Measurements from ENCODE around the gene FAM20B.
"Not testable (repeated sequence)": the region's sequence is repeated elsewhere in the genome, so short reads cannot be mapped to it uniquely, and the experiment has no call there.

The FAM20B gene, protein sequence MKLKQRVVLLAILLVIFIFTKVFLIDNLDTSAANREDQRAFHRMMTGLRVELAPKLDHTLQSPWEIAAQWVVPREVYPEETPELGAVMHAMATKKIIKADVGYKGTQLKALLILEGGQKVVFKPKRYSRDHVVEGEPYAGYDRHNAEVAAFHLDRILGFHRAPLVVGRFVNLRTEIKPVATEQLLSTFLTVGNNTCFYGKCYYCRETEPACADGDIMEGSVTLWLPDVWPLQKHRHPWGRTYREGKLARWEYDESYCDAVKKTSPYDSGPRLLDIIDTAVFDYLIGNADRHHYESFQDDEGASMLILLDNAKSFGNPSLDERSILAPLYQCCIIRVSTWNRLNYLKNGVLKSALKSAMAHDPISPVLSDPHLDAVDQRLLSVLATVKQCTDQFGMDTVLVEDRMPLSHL

DNA sequence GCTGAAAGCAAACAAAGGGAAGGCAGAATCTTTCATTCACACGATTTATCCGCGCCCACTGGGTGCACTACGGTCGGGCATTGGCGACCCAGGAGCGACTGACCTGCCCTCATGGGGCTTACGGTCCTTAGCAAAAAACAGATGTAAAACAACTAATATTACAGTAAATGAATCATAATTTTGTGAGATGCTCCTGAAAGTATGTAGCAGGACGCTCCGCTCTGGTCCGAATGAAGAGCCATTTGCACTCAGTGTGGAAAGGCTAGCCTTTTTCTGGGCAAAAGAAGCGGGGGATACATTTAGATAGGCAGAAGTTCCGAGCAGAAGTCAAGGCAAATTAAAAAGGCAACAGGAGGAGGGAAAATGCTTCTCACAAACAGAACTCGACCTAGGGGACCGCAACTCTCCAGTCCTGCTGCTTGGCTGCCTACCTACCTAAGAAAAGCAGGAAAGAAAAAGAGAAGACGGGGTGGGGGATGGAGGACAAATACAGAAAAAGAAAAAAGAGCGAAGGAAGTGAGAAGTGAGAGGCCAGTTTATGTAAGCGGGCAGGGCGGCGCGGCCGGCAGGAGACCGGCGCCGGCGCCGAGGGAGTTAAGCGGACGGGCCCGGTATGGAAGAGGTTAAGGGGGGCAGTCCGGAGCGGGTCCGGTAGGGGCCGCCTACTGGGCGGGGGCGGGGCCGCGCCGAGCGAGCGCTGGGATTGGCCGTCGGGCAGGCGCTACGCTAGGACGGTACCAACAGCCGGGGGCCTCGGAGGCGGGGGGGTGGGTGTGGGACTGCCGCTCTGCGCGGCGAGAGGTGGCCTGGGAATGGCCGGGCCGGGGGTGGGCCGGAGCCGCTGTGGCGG lies at the start of gene FAM20B:
TSS of gene FAM20B (plus strand) at position 770 of the 850 bp plus-strand sequence. CDS start 17,954 bp downstream, outside the sequence.
- DNase-seq, result peak; percentile 94

DNA sequence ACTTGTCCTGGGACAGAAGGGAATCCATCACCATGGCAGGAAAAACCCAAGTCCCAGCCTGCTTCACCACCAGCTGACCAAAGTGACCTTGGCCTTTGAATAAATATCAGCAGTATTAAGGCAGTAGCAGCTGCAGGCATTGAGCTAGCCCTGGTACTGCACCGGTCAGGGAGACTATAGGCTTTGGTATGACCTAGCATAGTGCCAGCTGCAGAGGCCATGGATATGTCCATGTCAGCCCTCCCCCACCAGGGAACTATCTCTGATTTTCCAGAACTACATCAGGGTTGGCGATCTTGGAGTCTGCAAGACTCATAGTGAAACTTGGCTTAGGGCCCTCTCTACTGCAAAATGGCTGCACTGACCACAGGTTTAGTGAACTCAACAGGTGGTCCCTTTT lies 49.2 kb upstream of the FAM20B start:
- no peak for DNase-seq

DNA sequence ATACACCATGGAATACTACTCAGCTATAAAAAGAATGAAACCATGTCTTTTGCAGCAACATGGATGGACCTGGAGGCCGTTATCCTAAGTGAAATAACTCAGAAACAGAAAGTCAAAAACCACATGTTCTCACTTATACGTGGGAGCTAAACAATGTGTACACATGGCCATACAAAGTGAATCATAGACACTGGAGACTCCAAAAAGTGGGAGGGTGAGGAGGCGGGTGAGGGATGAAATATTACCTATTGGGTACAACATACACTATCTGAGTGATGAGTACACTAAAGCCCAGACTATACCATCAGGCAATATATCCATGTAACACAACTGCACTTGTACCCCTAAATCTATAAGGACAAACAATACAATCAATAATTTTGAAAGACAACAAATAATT lies 39.5 kb upstream of the FAM20B start:
- DNase-seq, result no peak

DNA sequence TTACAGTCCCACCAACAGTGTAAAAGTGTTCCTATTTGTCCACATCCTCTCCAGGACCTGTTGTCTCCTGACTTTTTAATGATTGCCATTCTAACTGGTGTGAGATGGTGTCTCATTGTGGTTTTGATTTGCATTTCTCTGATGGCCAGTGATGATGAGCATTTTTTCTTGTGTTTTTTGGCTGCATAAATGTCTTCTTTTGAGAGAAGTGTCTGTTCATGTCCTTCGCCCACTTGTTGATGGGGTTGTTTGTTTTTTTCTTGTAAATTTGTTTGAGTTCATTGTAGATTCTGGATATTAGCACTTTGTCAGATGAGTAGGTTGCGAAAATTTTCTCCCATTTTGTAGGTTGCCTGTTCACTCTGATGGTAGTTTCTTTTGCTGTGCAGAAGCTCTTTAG lies 37.5 kb upstream of the FAM20B start:
- DNase-seq, result not testable (repeated sequence)

DNA sequence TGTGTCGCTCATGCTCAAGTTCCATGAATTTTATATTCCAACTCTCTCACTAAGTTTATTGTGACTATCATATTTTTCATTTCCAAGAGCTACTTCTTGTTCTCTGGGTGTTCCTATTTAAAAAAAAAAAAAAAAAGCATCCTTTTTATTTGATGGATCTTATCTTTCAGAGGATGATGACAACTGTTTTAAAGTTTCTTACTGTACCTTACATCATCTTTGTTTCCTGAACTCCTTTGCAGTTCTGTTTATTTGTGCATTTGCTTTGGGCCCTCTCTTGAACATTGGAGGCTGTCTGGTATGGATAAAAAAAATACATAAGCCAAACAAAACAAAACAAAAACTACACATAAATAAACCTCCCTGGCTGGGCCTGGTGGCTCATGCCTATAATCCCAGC lies 32.1 kb upstream of the FAM20B start:
- DNase-seq, result no peak

DNA sequence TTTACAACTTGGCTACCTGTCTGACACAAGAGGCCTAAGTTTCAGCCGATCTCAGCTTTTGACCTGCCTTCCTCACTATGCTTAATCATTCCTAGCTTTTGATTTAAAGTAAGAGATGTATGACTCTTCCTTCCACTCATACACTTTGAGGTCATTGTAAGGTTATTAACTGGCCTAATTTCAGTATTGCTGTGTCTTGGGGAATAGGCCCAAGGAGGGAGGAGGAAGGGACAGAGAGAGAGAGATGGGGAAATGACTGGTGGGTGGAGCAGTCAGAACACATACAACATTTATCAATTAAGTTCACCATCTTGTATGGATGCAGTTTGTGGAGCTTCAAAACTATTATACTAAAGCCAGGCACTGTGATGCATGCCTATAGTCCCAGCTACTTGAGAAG lies 28.3 kb upstream of the FAM20B start:
- no peak for DNase-seq

DNA sequence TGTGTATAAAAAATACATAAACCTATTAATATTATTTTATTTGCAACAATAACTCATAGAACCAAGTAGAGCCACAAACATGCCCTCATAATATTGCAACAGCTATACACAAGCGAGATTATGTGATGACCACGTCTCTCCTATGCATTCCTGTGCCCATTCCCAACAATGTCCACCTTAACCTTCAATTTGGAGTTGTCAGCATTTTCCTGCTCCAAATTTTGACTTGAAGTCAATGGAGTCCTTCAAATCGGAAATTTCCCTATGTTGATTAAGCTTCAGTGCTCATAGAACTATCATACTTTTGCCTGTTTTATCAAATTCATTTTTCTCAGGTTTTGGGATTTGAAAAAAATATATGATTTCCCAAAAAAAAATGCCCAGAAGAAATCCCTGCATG lies 27.4 kb upstream of the FAM20B start:
- DNase-seq, result no peak

DNA sequence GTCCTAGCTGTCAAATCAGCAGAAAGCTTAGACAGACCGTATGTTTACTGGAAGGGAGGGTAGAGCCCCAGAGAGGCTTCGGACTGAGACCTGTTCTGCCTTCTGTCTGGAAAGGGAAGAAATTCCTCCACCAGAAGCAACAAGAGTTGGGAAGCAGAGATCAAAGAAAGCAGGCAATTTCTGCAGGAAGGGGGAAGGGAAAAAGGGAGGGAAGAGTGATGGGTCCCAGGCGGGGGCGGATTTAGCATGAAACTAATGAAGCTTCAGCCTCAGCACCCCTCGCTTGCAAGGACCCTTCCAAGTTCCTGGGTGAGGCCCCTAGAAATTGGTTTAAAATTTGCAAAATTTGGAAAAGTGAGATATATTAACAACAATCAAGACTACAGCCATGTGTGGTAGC lies 26.6 kb upstream of the FAM20B start:
- no peak for DNase-seq

DNA sequence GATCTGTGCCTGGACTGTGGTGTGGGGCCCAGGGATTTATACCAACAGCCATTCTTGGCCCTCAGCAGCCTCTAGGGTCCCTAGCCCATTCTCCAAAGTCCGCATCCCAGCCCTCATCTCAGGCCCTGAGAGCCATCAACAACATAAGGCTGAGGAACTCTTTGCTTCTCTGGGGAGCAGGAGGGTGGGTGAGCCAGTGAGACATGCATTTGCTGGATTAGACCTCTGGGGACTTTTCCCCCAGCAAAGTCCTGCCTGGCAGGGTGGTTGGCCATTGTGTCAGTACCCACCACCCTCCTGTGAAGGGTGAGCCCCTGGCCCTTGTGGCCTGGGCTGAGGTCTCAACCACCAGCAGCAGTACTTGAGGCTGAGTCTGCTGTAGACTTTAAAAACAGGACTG lies 24.2 kb upstream of the FAM20B start:
- no peak for DNase-seq

DNA sequence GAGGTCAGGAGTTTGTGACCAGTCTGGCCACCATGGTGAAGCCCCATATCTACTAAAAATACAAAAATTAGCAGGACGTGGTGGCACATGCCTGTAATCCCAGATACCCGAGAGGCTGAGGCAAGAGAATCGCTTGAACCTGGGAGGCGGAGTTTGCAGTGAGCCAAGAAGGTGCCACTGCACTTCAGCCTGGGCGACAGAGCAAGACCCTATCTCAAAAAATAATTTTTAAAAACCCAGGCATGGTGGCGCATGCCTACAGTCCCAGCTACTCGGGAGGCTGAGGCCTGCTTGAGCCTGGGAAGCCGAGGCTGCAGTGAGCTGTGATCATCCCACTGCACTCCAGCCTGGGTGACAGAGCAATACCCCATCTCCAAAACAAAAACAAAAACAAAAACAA lies 23.6 kb upstream of the FAM20B start:
- not testable (repeated sequence) for DNase-seq

DNA sequence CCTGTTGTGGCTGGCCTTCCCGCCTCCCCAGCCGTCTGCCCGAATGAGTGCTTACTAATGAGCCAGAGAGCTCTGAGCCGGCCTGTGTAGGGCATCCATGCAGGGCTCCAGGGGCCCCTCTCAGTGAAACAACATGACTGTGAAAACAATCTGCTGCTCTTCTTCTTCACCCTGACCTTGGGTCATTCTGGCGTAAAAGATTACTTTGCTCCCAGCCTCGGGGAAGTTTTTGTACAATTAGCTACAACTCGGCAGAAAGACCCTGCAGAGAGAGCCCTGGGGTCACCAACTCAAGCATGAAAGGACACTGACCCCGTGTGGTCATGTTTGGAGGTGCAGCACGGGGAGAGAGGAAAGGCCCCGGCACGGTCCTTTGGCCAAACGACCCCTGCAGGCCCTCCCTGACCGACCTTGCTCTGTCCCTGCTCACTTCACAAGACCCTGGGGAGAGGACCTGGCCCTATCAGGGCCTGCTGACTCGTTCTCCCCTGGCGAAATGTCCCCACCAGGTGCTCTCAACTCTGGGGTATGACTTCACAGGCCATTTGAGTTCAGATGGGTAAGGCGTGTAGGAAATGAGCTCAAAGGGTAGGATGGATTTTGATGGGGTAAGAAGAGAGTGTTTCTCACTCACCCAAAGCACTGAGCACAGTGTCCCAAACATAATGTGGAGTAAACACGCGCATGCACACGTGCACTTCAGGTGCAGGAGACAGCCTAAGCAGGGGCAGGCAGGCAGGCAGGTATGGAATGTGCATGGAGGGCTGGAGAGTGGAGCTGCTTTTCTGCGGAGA lies 22.9 kb upstream of the FAM20B start:
- DNase-seq, result peak; percentile 63

DNA sequence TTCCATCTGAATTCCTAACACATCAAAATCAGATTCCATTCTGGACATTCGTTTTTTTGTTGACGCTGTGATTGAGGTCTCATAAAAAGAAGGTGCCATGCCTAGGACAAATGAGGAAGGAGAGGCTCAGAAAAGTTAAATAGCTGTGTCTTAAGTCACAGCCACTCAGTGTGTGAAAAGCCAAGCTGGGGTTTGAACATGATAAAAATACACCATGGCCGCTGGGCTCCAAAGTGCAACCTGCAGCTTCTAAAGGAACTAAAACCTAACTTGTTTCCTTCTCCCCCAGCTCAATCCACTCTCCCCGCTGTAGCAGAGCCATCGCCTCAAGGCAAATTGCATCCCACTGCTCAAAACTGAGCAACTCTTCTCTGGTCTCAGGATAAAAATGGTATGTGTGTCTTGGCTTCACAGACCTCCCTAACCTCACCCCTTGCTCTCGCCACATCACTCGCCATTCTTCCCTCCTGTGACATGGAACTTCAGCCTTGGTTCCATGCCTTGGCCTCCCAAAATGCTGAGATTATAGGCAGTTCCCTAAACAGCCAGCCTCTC lies 22.1 kb upstream of the FAM20B start:
- DNase-seq, result no peak

DNA sequence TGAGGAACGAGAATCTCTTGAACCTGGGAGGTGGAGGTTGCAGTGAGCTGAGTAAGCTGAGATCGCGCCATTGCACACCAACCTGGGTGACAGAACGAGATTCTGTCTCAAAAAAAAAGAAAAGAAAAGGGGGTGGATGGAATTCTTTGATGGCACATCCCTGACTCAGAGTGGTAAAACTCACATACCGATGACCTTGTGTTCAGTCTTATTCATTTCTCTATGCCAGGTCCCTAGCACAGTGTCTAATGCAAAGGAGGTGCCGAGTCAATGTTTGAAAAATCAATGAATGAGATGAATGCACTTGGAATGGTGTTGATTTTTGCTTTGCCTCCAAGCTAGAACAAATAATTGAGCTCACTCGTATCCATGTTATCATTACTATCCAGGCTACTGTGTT lies 18.5 kb upstream of the FAM20B start:
- no peak for DNase-seq

DNA sequence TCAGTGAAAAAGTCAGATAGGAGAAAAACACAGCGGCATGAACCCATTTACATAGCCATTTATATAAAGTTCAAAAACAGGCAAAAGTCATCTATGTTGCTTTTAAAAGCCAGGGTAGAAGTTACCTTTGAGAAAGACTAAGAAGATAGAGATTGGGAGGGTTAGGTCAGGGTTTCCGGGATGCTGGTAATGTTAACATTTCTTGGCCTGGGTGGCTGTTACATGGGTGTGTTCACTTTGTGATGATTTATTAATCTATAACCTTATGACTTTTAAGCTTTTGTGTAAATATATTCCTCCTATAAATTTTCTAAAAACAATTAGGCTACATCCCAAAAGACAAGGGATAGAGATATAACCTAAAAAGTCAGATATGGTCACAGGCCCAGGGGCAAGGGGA lies 15.0 kb upstream of the FAM20B start:
- DNase-seq, result no peak

DNA sequence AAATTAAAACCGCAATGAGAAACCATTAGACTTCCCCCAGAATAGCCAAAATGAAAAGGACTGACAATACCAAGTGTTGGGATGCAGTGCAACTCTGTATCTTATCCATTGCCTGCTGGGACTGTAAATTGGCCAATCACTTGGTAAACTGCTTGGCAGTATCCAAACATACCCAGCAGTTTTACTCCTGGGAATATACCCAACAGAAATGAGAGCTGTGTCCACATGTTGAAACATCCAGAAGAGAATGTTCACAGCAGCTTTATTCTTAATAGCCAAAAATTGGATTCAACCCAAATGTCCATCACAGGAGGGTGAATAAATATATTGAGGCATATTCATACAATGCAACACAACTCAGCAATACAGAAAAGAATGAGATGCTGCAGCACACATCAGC lies 13.7 kb upstream of the FAM20B start:
- no peak for DNase-seq

DNA sequence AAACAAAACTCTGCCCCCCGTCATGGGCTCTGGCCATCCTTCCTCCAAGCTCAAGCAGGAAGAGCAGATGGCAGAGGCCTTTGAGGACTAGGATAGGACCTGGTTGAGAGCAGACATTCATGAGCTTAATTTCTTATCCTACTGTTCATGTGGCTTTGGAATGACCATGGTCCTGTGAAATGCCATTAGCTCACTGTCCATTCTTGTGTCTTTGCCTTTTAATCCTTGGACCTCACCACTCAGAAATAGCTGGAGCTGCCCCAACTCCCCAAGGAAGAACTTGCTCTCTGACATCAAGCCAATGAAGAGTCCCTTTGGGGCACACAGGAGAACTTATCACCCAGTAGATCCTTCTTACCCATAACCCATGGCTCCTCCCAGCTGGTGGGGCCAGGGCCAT lies 11.6 kb upstream of the FAM20B start:
- DNase-seq, result no peak

DNA sequence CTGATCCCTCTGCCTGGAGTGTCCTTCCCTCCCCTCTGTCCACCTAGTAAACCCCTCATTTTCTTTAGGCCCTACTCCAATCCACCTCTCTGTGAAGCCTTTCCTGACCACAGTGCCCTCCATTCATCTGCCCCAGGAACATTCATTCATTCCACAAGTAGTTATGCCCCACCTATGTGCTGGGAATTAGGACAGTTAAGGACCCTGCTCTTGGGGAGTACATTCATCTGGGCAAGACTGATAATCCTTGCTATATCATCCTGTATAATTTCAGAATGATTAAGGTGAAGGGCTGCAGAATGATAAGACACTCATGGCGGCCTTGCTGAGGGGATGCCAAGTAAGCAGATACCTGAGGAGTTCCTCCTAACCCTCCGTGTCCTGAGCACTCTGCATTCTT lies 10.3 kb upstream of the FAM20B start:
- DNase-seq, result no peak

DNA sequence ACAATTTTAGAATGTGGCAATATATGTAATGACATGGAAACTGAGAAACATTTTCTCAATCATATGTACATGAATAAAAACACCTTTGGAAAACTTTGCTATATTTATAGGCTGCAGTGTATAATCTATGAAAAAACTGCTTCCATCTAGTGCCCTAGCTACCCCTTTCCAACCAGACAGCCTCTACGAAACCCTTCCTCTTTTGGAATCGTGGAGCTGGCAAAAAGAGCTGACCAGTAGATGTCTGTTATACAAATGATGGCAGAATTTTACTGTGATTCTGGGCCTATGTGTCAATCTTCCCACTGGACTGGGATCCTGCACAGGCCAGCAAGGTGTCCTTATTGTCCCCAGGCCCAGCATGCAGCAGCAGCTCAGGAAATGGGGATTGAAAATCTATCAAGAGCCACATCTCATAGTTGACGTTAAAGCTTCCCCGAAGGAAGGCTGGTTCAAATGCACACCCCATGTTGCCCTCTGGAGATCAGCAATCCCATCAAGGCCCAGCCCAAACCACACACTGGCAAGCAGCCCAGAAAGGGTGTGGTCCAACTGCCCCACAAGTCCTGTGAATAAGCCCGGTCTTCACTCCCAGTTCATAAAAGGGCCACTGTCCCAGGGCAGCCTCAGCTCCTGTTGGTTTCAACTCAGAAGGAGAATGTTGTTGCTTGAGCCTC lies 8.8 kb upstream of the FAM20B start:
- DNase-seq, result no peak

DNA sequence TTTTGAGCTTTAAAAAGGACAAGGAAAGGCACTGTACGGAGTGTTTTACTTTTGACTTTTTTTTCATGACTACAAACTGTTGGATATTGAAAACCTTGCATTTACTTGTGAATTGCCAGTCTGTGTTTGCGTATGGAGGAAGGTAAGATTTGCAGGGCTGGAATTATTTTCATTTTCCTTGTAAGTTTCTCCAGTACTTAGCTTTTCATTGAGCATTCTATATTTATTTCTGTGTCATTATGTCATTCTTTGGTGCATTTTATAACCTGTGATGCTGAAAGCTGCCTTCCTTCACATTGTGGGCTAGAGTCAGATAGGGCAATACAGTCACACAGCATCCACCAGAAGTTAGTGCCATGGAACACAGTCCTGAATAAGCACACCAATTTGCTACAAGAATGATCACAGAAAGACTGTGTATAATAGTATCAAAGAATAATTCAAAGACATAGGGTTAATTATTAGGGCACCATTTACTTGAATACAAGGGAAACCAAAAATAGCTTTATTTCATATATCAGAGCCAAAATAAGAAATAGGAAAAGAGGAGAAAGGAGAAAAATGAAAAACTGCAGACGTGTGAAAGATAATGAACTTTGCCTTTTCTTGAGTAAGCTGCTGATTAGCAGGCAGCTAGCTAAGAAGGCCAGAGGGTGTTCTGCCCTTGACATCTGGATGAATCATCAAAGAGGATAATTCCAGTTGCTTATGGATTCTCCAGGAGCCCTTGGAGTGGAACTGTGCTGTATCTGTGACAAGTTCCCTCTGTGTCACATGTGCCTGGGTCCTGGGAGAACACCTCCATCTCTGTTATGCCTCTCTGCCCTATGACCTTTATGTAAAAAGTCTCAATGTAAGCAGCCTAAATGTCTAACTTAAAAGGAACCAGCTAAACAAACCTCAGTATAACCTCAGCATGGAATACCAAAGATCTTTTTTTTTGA lies 8.0 kb upstream of the FAM20B start:
- DNase-seq, result no peak

DNA sequence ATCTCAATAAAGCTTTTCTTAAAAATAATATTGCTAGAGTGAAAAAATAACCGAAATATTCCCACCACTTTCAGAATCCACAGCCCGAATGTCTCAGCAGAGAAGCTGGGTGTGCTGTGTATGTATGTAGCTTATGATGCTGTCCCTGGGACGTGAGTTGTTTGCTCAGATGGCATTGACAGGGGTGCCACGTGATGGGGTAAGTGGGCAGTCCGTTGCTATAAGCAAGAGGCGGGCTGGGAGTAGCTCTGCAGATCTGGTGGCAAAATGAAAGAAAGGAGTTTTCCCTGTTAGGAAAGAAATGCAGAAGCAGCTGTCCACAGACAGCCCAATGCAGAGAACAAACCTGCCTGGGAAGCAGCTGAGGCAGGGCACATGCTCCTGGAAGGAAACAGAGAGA lies 3.8 kb upstream of the FAM20B start:
- DNase-seq, result no peak

DNA sequence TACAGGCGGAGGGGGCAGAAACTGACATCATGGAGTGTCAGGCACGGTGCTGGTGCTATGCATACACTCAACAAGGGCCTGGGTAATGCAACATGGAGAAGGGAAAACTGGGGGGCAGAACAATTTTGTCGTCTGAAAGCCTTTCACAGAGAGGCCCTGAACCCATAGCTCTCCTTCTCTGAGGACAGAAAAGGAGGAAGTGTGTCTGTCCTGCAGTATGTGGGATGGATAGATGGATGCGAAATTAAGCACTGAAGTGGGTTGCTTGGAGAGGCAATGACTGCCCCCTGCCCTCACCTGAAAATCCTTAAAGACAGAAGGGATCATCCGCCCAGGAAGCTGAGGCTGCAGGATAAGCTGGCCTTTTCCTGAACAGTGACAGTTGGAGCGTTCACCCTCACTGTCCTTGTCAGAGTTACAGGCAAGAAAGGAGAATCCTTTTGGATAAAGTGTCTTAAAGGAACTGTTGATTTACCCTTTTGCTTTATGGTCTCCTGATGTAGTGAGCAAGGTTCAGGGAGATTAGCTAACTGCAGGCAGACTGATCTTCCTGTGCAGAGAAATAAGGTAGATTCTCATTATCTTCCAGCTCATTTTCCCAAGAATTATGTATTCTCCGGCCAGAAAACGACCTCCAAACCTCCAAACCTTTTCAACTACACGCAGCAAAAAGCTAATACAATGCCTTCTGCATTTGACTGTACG lies 1.6 kb upstream of the FAM20B start:
- no peak for DNase-seq

All from CD4-positive, alpha-beta T cell treated with Interleukin-21 for 1 hour (primary cell).